Mesothelial cell of epicardium (in vitro differentiated cells): ENCODE measurements around the gene CNST. TPM values are rescaled to one million over a fixed set of nuclear protein-coding genes. Genes with fewer than 3 reads are reported as not detected.

Source experiments
- DNase-seq, 2 experiments: peaks; one replicate each; pipeline ENCODE4 v3.0.0; 2021; ENCODE audit warnings: low spot score in 2 of 2; ENCODE audit not compliant: unreplicated experiment in 2 of 2
- H3K27ac Mint-ChIP-seq: 2 replicates; pipeline ENCODE4 v1.8.0; 2021; ENCODE audit warnings: mixed read lengths
- H3K27me3 Mint-ChIP-seq: 2 replicates; pipeline ENCODE4 v1.8.0; 2021; ENCODE audit warnings: low read depth, mixed read lengths
- H3K36me3 Mint-ChIP-seq: 2 replicates; pipeline ENCODE4 v1.8.0; 2021; ENCODE audit warnings: mixed read lengths
- H3K4me1 Mint-ChIP-seq: 2 replicates; pipeline ENCODE4 v1.8.0; 2021; ENCODE audit warnings: mixed read lengths
- H3K4me3 Mint-ChIP-seq: 2 replicates; pipeline ENCODE4 v1.8.0; 2021; ENCODE audit warnings: mild to moderate bottlenecking, moderate library complexity, mixed read lengths
- H3K9me3 Mint-ChIP-seq: 2 replicates; pipeline ENCODE4 v1.8.0; 2021; ENCODE audit warnings: mixed read lengths
- CTCF ChIP-seq: fragments of 200-600 bp; sonication (generic); IDR thresholded peaks from one replicate; pipeline ENCODE4 v1.5.0; 2021; ENCODE audit warnings: antibody characterized with exemption; ENCODE audit not compliant: unreplicated experiment
- total RNA-seq: library from RNA; stranded (reverse); gene quantifications from 3 replicates; pipeline ENCODE4 v1.2.1, GENCODE V29; 2021

CNST gene
- total RNA-seq, 1 donor from 2014 or later: 21.0 TPM

- TF ChIP-seq CTCF: no peak
- peaks cover 17% of the 10 kb centered on the region for H3K36me3 Mint-ChIP-seq
- DNase-seq: no peak
- H3K4me3 Mint-ChIP-seq: no peak overlapping the region
- peaks cover 8% of the 10 kb centered on the region for H3K9me3 Mint-ChIP-seq
- H3K27ac Mint-ChIP-seq: no peak overlapping the region
- no peaks in the 10 kb centered on the region for H3K4me1 Mint-ChIP-seq
- H3K27me3 Mint-ChIP-seq: no peaks in the 10 kb centered on the region
These were observed 75.1 kb downstream of the CNST start for GRCh38 chr1:246641394-246641793.

GRCh38 chr1:246642719-246643118 lies 76.5 kb downstream of the CNST start:
- H3K4me1 Mint-ChIP-seq: no peaks in the 10 kb centered on the region
- no peak overlapping the region for H3K4me3 Mint-ChIP-seq
- peaks cover 19% of the 10 kb centered on the region for H3K36me3 Mint-ChIP-seq
- no peak for DNase-seq
- TF ChIP-seq CTCF: no peak
- peaks cover 8% of the 10 kb centered on the region for H3K9me3 Mint-ChIP-seq
- no peaks in the 10 kb centered on the region for H3K27me3 Mint-ChIP-seq
- H3K27ac Mint-ChIP-seq: no peak overlapping the region

GRCh38 chr1:246647113-246647512 lies 80.9 kb downstream of the CNST start:
- TF ChIP-seq CTCF: no peak
- Mint-ChIP-seq H3K27me3 (no peaks in the 10 kb centered on the region), H3K27ac (no peak overlapping the region), H3K4me3 (no peak overlapping the region), H3K4me1 (no peaks in the 10 kb centered on the region), H3K36me3 (peaks cover 24% of the 10 kb centered on the region), H3K9me3 (peaks cover 8% of the 10 kb centered on the region)
- no peak for DNase-seq

GRCh38 chr1:246647513-246647912 lies 81.3 kb downstream of the CNST start:
- no peak for TF ChIP-seq CTCF
- no peaks in the 10 kb centered on the region for H3K27me3 Mint-ChIP-seq
- H3K9me3 Mint-ChIP-seq: peaks cover 7% of the 10 kb centered on the region
- H3K27ac Mint-ChIP-seq: no peak overlapping the region
- H3K4me3 Mint-ChIP-seq: no peak overlapping the region
- no peaks in the 10 kb centered on the region for H3K4me1 Mint-ChIP-seq
- peaks cover 24% of the 10 kb centered on the region for H3K36me3 Mint-ChIP-seq
- no peak for DNase-seq

GRCh38 chr1:246651012-246651695 lies 84.9 kb downstream of the CNST start:
- DNase-seq: no peak
- Mint-ChIP-seq H3K9me3 (no peaks in the 10 kb centered on the region), H3K36me3 (peaks cover 17% of the 10 kb centered on the region), H3K4me3 (no peak overlapping the region), H3K27ac (no peak overlapping the region), H3K4me1 (no peaks in the 10 kb centered on the region), H3K27me3 (no peaks in the 10 kb centered on the region)
- TF ChIP-seq CTCF: no peak

- DNase-seq: no peak
- no peak for TF ChIP-seq CTCF
- H3K27ac Mint-ChIP-seq: no peak overlapping the region
- H3K27me3 Mint-ChIP-seq: no peaks in the 10 kb centered on the region
- H3K4me3 Mint-ChIP-seq: no peak overlapping the region
- H3K9me3 Mint-ChIP-seq: no peaks in the 10 kb centered on the region
- H3K36me3 Mint-ChIP-seq: peaks cover 13% of the 10 kb centered on the region
- H3K4me1 Mint-ChIP-seq: no peaks in the 10 kb centered on the region
These were observed 92.3 kb downstream of the CNST start for GRCh38 chr1:246658567-246658966.
